T follicular helper cell (primary cell): ENCODE measurements around the gene AK5.

Experiments
- DNase-seq: peaks from one replicate; pipeline ENCODE4 v3.0.0-alpha.2; 2020; ENCODE audit warnings: low read depth

The AK5 gene

DNA sequence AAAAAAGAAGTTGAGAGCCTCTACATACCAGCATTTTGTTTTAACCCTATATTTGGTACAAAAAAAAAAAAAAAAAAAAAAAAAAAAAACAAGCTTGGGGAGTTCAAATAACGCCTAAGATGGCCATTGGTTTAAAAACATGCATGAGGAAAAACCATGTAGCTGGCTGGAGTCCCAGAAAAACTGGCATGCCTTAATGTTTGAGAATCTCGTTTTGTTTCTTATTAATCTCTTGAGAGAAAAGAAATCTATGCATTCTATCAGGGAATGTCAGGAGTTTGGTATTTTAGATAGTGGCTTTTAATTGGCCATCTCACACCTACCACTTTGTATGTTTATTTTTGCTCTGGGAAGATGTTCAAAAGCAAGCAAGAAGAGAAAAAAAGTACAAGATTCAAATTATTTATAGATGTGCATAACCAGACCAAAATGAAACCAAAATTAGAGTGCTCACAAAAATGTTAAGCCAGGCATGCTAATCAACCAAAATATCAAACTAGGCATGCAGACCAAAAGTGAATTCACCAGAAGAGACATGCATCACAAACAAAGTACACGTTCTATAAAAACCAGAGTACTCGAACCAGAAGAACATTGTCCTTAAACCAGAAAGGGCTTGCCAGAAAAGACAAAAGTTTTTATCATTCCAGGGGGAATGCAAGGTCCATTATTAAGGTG lies 156.6 kb downstream of the AK5 start:
- no peak for DNase-seq

GRCh38 chr1:77446841-77447555 lies 165.2 kb downstream of the AK5 start:
- DNase-seq: no peak

- no peak for DNase-seq
These were observed 165.8 kb downstream of the AK5 start for GRCh38 chr1:77447669-77448068.

DNA sequence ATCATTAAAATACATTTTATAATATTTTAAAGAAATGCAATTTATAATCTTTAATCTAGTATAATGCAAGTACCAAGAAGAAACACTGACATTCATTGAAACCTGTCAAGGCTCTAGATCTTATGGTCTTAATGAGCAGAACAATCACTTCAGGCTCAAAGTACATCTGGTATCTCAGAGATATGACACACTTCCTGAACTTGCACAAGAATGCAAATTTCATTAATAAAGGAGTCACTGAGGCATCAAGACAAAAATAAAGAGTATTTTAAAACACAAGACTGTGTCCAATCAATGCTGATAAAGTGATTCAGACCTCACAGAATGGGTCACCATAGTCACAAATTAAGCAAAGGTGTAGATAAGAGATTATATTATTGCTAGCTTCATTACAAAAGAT lies 178.1 kb downstream of the AK5 start:
- DNase-seq: no peak

GRCh38 chr1:77461691-77462090 lies 179.9 kb downstream of the AK5 start:
- DNase-seq: no peak

- DNase-seq: no peak
These were observed 181.4 kb downstream of the AK5 start for GRCh38 chr1:77463216-77463615.

- DNase-seq: no peak
These were observed 183.3 kb downstream of the AK5 start for GRCh38 chr1:77465139-77465538.

- DNase-seq: no peak
These were observed 184.1 kb downstream of the AK5 start for GRCh38 chr1:77465922-77466321.

DNA sequence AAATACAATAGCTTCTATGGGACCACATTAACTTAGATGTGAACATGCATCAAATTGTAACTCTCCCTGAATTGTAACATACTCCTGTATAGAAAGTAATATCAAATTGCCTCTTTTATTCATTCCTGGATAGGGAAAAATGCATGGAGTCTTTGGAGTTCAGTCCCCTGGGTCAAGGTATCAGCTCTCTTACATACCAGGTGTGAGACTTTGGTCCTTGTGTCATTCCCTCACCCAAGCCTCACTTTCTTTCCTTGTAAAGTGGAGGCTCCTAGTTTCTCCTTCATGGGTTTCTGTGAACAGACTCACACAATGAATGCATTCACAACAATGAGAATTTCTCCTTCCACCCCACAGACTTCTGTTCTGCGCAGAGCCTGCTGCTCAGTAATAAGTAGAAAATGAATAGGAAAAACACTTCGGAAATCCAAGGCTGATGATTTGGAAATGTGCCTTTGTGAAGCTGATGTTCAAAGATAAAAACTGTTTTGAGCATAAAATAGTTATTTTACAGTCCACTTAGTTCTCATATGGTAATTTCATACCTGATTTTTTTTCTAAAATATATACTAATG lies 185.3 kb downstream of the AK5 start:
- DNase-seq: no peak

- DNase-seq: no peak
These were observed 185.9 kb downstream of the AK5 start for GRCh38 chr1:77467741-77468140.

DNA sequence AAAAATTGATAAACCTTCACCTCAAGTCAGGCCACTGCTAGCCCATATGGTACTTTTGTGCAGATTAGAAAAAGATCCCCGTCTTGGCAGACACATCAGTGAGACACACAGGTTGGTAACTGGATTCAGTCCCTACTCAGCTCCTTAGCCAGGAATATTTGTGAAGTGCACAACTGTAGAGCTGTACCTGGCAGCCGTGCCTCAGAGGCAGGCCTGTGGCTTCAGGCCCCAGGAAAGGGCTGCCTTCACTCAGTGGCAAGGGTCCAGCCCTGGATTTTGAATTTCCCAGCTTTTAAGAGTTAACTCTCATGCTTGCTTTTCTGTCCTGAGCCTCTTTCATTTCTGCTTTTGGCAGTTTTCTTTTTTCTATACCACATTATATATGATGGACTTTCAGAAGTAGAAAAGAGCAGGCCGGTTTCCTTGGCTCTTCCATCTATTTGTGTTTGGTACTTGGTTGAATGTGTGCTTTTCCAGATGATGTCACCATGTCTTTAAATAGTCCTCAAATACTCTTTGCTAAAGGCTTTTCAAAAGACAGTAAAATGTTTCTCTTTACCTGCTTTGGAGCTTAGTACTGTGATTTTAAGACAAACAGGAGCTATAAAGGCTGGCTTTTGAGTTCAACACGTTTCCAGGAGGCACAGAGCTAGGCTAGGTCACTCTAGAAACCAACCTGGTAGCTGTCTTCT lies 186.6 kb downstream of the AK5 start:
- no peak for DNase-seq

GRCh38 chr1:77468949-77469710 lies 187.3 kb downstream of the AK5 start:
- no peak for DNase-seq

DNA sequence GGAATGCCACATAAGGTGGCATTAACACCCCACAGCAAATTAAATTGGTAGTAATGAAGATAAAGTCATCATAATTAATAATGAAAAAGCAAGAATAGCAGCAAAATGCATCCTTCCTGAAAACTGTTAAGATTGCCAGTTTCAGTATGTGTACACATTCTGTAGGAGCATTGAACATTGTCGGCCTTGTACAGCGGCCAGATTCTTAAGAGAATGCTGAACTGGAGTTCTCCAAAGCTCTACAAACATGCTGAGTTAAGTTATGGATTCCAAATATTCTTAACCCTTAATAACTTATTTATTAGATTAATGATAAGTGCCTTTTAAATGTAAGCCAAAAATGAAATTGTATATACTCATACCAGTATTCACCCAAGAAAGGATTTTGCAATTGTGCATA lies 189.9 kb downstream of the AK5 start:
- no peak for DNase-seq

DNA sequence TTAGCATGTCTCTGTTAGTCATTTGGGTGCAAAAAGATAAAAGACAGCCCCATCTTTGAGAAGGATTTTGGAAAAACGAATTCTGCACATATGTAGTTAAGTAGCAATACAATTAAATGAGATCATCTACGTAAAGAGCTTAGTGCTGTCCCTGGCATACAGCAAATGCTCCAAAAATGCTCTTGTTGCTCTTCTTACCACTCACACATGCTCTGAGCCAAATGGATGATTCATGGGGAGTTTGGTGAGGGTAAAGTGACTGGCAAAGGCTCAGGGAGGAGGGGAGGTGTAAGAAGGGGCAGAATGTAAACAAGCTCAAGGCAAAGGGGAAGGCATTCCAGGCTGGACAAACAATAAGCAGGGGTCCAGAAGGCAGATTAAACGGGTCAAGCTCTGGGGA lies 191.9 kb downstream of the AK5 start:
- no peak for DNase-seq

DNA sequence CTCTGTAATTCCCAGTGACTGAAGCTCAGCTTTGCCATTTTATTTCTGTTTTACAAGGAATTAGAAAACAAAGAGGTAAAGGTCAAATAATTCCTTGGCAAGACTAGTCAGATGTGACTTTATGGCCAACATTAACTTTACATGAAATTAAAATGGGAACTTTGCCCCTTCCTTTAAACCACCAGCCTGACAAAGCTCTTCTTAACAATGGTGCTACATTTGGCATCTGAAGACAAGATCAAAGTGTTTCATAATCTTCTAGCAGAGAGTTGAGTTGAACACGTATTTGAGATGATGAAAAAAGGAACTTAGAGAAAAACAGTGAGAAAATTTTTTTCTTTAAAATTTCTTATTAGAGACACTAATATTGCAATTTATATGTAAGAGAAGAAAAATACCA lies 193.8 kb downstream of the AK5 start:
- no peak for DNase-seq

GRCh38 chr1:77476475-77476874 lies 194.7 kb downstream of the AK5 start:
- DNase-seq: no peak

DNA sequence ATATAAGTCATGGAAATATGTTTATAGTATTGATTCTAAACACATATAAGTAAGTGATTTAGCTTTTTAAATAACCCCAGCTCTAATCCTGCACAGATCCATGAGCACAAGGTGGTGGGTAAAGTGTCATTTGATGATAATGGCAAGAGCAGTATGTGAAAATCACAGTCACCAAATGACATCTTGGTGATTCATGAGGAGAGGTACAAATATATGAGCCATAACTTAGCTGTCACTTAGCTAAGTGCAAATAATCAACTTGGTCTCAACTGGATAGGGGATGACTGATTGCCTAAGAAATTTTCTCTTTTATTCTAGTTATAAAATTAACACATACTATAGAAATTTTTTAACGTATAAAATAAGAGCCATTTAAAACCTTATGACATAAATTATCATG lies 202.5 kb downstream of the AK5 start:
- DNase-seq: no peak

DNA sequence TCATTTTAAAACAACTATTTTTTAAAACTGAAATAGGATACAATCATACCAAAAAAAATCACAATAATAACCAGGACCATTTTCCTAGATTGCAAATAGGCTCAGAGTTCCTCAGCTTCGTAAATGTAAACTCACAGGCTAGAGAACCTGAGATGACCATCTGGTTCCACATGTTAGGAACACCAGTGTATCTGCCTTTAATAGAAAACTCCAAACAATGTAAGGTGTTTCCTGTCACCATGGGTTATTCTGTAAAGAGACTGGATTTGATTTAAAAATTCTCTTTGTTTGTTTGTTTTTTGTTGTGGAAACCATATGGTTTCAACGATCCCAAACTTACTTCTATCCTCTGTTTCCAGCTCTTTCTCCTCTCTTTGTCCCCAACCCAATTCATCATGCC lies 203.1 kb downstream of the AK5 start:
- no peak for DNase-seq

- no peak for DNase-seq
These were observed 205.8 kb downstream of the AK5 start for GRCh38 chr1:77487631-77488030.

- no peak for DNase-seq
These were observed 208.1 kb downstream of the AK5 start for GRCh38 chr1:77489910-77490309.

- DNase-seq: no peak
These were observed 212.2 kb downstream of the AK5 start for GRCh38 chr1:77494026-77494425.

GRCh38 chr1:77498918-77499317 lies 217.1 kb downstream of the AK5 start:
- DNase-seq: no peak
